ENCODE results near the gene DAND5.

The DAND5 gene

GRCh38 chr19:12924621-12925310 lies 44.6 kb upstream of the DAND5 start:
- Histone ChIP-seq H3K9me3 (ENCODE audit: insufficient read depth, low read depth, low read length) (no peaks in the 10 kb centered on the region), H3K4me1 (ENCODE audit: insufficient read depth, low read length, poor library complexity, severe bottlenecking) (no peaks in the 10 kb centered on the region), H3K4me2 (ENCODE audit: low read depth, low read length, poor library complexity, severe bottlenecking) (no peak overlapping the region), H3K79me2 (ENCODE audit: insufficient read depth, low read length) (peaks cover 24% of the 10 kb centered on the region), H4K20me1 (ENCODE audit: insufficient read depth, low read length, poor library complexity, severe bottlenecking) (no peaks in the 10 kb centered on the region), H3K9ac (ENCODE audit: low read depth, low read length, poor library complexity, severe bottlenecking) (no peak overlapping the region), H2AFZ (ENCODE audit: low read length) (no peak overlapping the region), H3K4me3 (ENCODE audit: low read length, poor library complexity, severe bottlenecking) (no peak overlapping the region), H3K9me2 (replicated peaks; ENCODE audit: low read depth, low read length) (no peaks in the 10 kb centered on the region), H3K36me3 (ENCODE audit: insufficient read depth, low read length) (peaks cover 58% of the 10 kb centered on the region; the same call in 1 of the 2 replicates), H3F3A (ENCODE audit: low read depth) (no peaks in the 10 kb centered on the region; the same call in 1 of the 2 replicates), H3K27me3 (ENCODE audit: insufficient read depth, low read length, poor library complexity, severe bottlenecking) (no peaks in the 10 kb centered on the region)
- TF ChIP-seq EZH2phosphoT487 (IDR thresholded peaks at IDR 0.05; ENCODE audit: borderline replicate concordance) = no peak

GRCh38 chr19:12930002-12930645 lies 39.3 kb upstream of the DAND5 start:
- peak overlapping the region; percentile 99 for H3K4me2 ChIP-seq (ENCODE audit: low read depth, low read length, poor library complexity, severe bottlenecking)
- peaks cover 4% of the 10 kb centered on the region for H3K27me3 ChIP-seq (ENCODE audit: insufficient read depth, low read length, poor library complexity, severe bottlenecking)
- peaks cover 32% of the 10 kb centered on the region; the same call in 1 of the 2 replicates for H3K36me3 ChIP-seq (ENCODE audit: insufficient read depth, low read length)
- H3K9me2 ChIP-seq (replicated peaks; ENCODE audit: low read depth, low read length) = no peaks in the 10 kb centered on the region
- TF ChIP-seq EZH2phosphoT487 (IDR thresholded peaks at IDR 0.05; ENCODE audit: borderline replicate concordance) (no peak), CTCF (conservative IDR thresholded peaks at IDR 0.05; ENCODE audit: low read length) (peak; percentile 34)
- peak overlapping the region; percentile 95 for H3K4me3 ChIP-seq (ENCODE audit: low read length, poor library complexity, severe bottlenecking)
- peaks cover 73% of the 10 kb centered on the region for H3K79me2 ChIP-seq (ENCODE audit: insufficient read depth, low read length)
- peaks cover 25% of the 10 kb centered on the region for H4K20me1 ChIP-seq (ENCODE audit: insufficient read depth, low read length, poor library complexity, severe bottlenecking)
- H3K4me1 ChIP-seq (ENCODE audit: insufficient read depth, low read length, poor library complexity, severe bottlenecking) = peaks cover 30% of the 10 kb centered on the region
- H3F3A ChIP-seq (ENCODE audit: low read depth) = no peaks in the 10 kb centered on the region
- peak overlapping the region; percentile 96 for H3K9ac ChIP-seq (ENCODE audit: low read depth, low read length, poor library complexity, severe bottlenecking)
- H2AFZ ChIP-seq (ENCODE audit: low read length) = no peak overlapping the region
- no peaks in the 10 kb centered on the region for H3K9me3 ChIP-seq (ENCODE audit: insufficient read depth, low read depth, low read length)

- H2AFZ ChIP-seq (ENCODE audit: low read length) = no peak overlapping the region
- peaks cover 49% of the 10 kb centered on the region for H3K4me1 ChIP-seq (ENCODE audit: insufficient read depth, low read length, poor library complexity, severe bottlenecking)
- peak overlapping the region; percentile 95 for H3K4me3 ChIP-seq (ENCODE audit: low read length, poor library complexity, severe bottlenecking)
- TF ChIP-seq EZH2phosphoT487 (IDR thresholded peaks at IDR 0.05; ENCODE audit: borderline replicate concordance) = no peak
- no peak for TF ChIP-seq CTCF (conservative IDR thresholded peaks at IDR 0.05; ENCODE audit: low read length)
- no peaks in the 10 kb centered on the region for H3K9me3 ChIP-seq (ENCODE audit: insufficient read depth, low read depth, low read length)
- H4K20me1 ChIP-seq (ENCODE audit: insufficient read depth, low read length, poor library complexity, severe bottlenecking) = peaks cover 25% of the 10 kb centered on the region
- peaks cover 68% of the 10 kb centered on the region for H3K79me2 ChIP-seq (ENCODE audit: insufficient read depth, low read length)
- peak overlapping the region; percentile 96 for H3K9ac ChIP-seq (ENCODE audit: low read depth, low read length, poor library complexity, severe bottlenecking)
- H3K27me3 ChIP-seq (ENCODE audit: insufficient read depth, low read length, poor library complexity, severe bottlenecking) = peaks cover 4% of the 10 kb centered on the region
- peaks cover 5% of the 10 kb centered on the region for H3F3A ChIP-seq (ENCODE audit: low read depth)
- peak overlapping the region; percentile 99 for H3K4me2 ChIP-seq (ENCODE audit: low read depth, low read length, poor library complexity, severe bottlenecking)
- H3K36me3 ChIP-seq (ENCODE audit: insufficient read depth, low read length) = peaks cover 17% of the 10 kb centered on the region; the same call in 1 of the 2 replicates
- H3K9me2 ChIP-seq (replicated peaks; ENCODE audit: low read depth, low read length) = no peaks in the 10 kb centered on the region
Measured at GRCh38 chr19:12932392-12933286, 36.7 kb upstream of the DAND5 start.
